GM12878 (cell line): ENCODE measurements around the gene SNAPC2. TPM values are rescaled to one million over a fixed set of nuclear protein-coding genes. Genes with fewer than 3 reads are reported as not detected.

Source experiments
- ATAC-seq: fragments of 200-7000 bp; cut with Tn5 transposase; 3 replicates; pipeline ENCODE4 v1.9.1; 2020; ENCODE audit warnings: mild to moderate bottlenecking, moderate library complexity
- BruUV-seq: library from RNA; stranded (reverse); fragments of 400-500 nt; replicated peaks from 2 replicates; lab custom pipeline; 2021; lab: Mats Ljungman, UMichigan
- CTCF ChIA-PET: fragments of 300-600 bp; sonication (Branson Sonifier 250); formaldehyde crosslinking; extraction: SDS; loops from one replicate; lab custom pipeline; 2021; ENCODE audit warnings: inconsistent platforms; lab: Yijun Ruan, JAX
- POLR2A ChIA-PET: fragments of 350-600 bp; formaldehyde crosslinking; extraction: SDS; loops from one replicate; lab custom pipeline; 2021; ENCODE audit warnings: inconsistent platforms; lab: Charles Lee
- RAD21 ChIA-PET: fragments of 300-600 bp; sonication (Branson Sonifier 250); formaldehyde crosslinking; loops from one replicate; lab custom pipeline; 2023; ENCODE audit warnings: antibody characterized with exemption; ENCODE audit not compliant: unreplicated experiment; lab: Charles Lee
- SMC1A ChIA-PET: fragments of 300-600 bp; sonication (Branson Sonifier 250); formaldehyde crosslinking; loops from one replicate; lab custom pipeline; 2023; ENCODE audit not compliant: unreplicated experiment, uncharacterized antibody; lab: Charles Lee
- DNase-seq: peaks from one replicate; pipeline ENCODE4 v3.0.0-alpha.2; 2011; ENCODE audit warnings: low read depth, low spot score
- FAIRE-seq: peaks from 3 replicates; lab custom pipeline; 2011; peaks lifted over from hg19 to GRCh38; lab: Jason Lieb, UNC
- H2AFZ ChIP-seq: 2 replicates; pipeline ENCODE4 v1.6.0; 2011; ENCODE audit warnings: low read depth, low read length, control low read depth; ENCODE audit not compliant: control insufficient read depth
- H3K27ac ChIP-seq: 2 replicates; pipeline ENCODE4 v1.5.1; 2011; ENCODE audit warnings: control low read depth; ENCODE audit not compliant: control insufficient read depth, insufficient read depth
- H3K27me3 ChIP-seq, 2 experiments: replicated peaks in 1 of 2; 2 replicates each; pipeline versions ENCODE4 v1.6.0 to v1.6.1; 2011; ENCODE audit warnings: low read length in 1 of 2; ENCODE audit not compliant: control insufficient read depth in 2 of 2, insufficient read depth in 2 of 2
- H3K36me3 ChIP-seq, 2 experiments: 2 replicates each; pipeline ENCODE4 v1.5.1; 2011; ENCODE audit warnings: low read length in 1 of 2; ENCODE audit not compliant: control insufficient read depth in 2 of 2, insufficient read depth in 2 of 2
- H3K4me1 ChIP-seq: 2 replicates; pipeline ENCODE4 v1.6.1; 2011; ENCODE audit warnings: mild to moderate bottlenecking, low read length, moderate library complexity, mixed read lengths; ENCODE audit not compliant: control insufficient read depth, insufficient read depth
- H3K4me2 ChIP-seq: 2 replicates; pipeline ENCODE4 v1.6.0; 2011; ENCODE audit warnings: control low read depth; ENCODE audit not compliant: control insufficient read depth, insufficient read depth
- H3K4me3 ChIP-seq: fragments of 200-600 bp; sonication (generic); 2 replicates; pipeline ENCODE4 v1.5.1; 2016
- H3K79me2 ChIP-seq: 2 replicates; pipeline ENCODE4 v1.6.0; 2011; ENCODE audit warnings: low read length; ENCODE audit not compliant: control insufficient read depth, insufficient read depth
- H3K9ac ChIP-seq: 2 replicates; pipeline ENCODE4 v1.8.0; 2011; ENCODE audit warnings: low read length, control low read depth, mixed read lengths; ENCODE audit not compliant: control insufficient read depth, insufficient read depth
- H3K9me3 ChIP-seq: replicated peaks from 3 replicates; pipeline ENCODE4 v1.5.1; 2011; ENCODE audit warnings: mild to moderate bottlenecking, low read length; ENCODE audit not compliant: control insufficient read depth, insufficient read depth
- H4K20me1 ChIP-seq: 2 replicates; pipeline ENCODE4 v1.6.0; 2011; ENCODE audit not compliant: control insufficient read depth, insufficient read depth
- ASH2L ChIP-seq: fragments of 300-600, 200-600 bp; sonication (generic); IDR thresholded peaks from 2 replicates; pipeline ENCODE4 v1.6.1; 2017; ENCODE audit warnings: low read depth, mild to moderate bottlenecking, borderline replicate concordance
- ATF7 ChIP-seq: fragments of 450-650 bp; IDR thresholded peaks from 2 replicates; pipeline ENCODE4 v1.6.1; 2016; ENCODE audit warnings: low read depth, mild to moderate bottlenecking
- DPF2 ChIP-seq: fragments of 450-650 bp; IDR thresholded peaks from 2 replicates; pipeline ENCODE4 v1.6.1; 2017; ENCODE audit warnings: mild to moderate bottlenecking
- MTA2 ChIP-seq: fragments of 450-650 bp; IDR thresholded peaks from 2 replicates; pipeline ENCODE4 v1.6.1; 2016; ENCODE audit warnings: low read depth, mild to moderate bottlenecking, moderate library complexity
- POU2F2 ChIP-seq: IDR thresholded peaks from 3 replicates; pipeline ENCODE4 v1.6.1; 2011; ENCODE audit warnings: low read depth, mild to moderate bottlenecking, low read length, borderline replicate concordance
- SMAD1 ChIP-seq: fragments of 450-650 bp; IDR thresholded peaks from 2 replicates; pipeline ENCODE4 v1.6.1; 2018; ENCODE audit warnings: mild to moderate bottlenecking, low read depth; ENCODE audit not compliant: partially characterized antibody
- ZBED1 ChIP-seq: IDR thresholded peaks from 2 replicates; pipeline ENCODE4 v1.6.1; 2016; ENCODE audit warnings: borderline replicate concordance
- ZZZ3 ChIP-seq: IDR thresholded peaks from 2 replicates; pipeline ENCODE4 v1.6.1; 2011; ENCODE audit warnings: low read depth; ENCODE audit not compliant: control insufficient read depth, insufficient read length
- WGBS: methylation state at CpG from one replicate; pipeline ENCODE4 v1.1.6; 2016; ENCODE audit warnings: low lambda C conversion rate; ENCODE audit not compliant: insufficient replicate concordance, insufficient coverage; ENCODE audit errors: missing lambda C conversion rate; 5-methylcytosine and 5-hydroxymethylcytosine counted together
- in situ Hi-C: fragments of 300-500 bp; cut with MboI; formaldehyde crosslinking; loops from 9 replicates; pipeline ENCODE4 v1.14.3; 2018; ENCODE audit warnings: mixed read lengths
- intact Hi-C: fragments of 100-400 bp; cut with micrococcal nuclease; formaldehyde crosslinking; loops from one replicate; pipeline ENCODE4 v1.14.2; 2022; ENCODE audit not compliant: unreplicated experiment
- polyA plus RNA-seq, 11 experiments: library from polyadenylated mRNA; depleted of rRNA in 4 of 11; unstranded in 6 of 11; stranded (reverse) in 5 of 11; fragments of >200 nt; fragmentation: Nextera tagmentation in 4 of 11; fragmentation: Illumina TruSeq in 1 of 11; extraction: Ambion mirVana in 4 of 11; extraction: Trizol in 1 of 11; gene quantifications; 1 replicate in 1 of 11; 2 replicates in 10 of 11; pipeline versions ENCODE4 v1.2.1 to v1.2.3, GENCODE V29; 2011 to 2016; ENCODE audit warnings: inconsistent platforms in 2 of 11, missing spikeins in 2 of 11, low read depth in 1 of 11
- total RNA-seq, 4 experiments: library from RNA; depleted of rRNA in 3 of 4; stranded (reverse); fragments of >200 nt in 3 of 4; fragmentation: Illumina TruSeq in 1 of 4; extraction: Trizol in 1 of 4; gene quantifications; 2 replicates each; pipeline versions ENCODE4 v1.2.1 to v1.2.3, GENCODE V29; 2013 to 2021
- TF ChIP-seq, protein P1 (sequence below): IDR thresholded peaks from 2 replicates; pipeline ENCODE4 v1.6.1; 2012; ENCODE audit warnings: low read length, inconsistent platforms
- TF ChIP-seq, protein P2 (sequence below): fragments of 450-650 bp; IDR thresholded peaks from 2 replicates; pipeline ENCODE4 v1.6.1; 2014; ENCODE audit warnings: mild to moderate bottlenecking
- TF ChIP-seq, protein P3 (sequence below): fragments of 450-650 bp; IDR thresholded peaks from 2 replicates; pipeline ENCODE4 v1.6.1; 2017; ENCODE audit warnings: mild to moderate bottlenecking, moderate library complexity

The SNAPC2 gene
- total and polyA plus RNA-seq, 10 of the 15 experiments (the other 5 are each of a cell fraction or from before 2014, with no cell fraction given), result 0.19 to 20.8 (median 12.6) TPM

DNA sequence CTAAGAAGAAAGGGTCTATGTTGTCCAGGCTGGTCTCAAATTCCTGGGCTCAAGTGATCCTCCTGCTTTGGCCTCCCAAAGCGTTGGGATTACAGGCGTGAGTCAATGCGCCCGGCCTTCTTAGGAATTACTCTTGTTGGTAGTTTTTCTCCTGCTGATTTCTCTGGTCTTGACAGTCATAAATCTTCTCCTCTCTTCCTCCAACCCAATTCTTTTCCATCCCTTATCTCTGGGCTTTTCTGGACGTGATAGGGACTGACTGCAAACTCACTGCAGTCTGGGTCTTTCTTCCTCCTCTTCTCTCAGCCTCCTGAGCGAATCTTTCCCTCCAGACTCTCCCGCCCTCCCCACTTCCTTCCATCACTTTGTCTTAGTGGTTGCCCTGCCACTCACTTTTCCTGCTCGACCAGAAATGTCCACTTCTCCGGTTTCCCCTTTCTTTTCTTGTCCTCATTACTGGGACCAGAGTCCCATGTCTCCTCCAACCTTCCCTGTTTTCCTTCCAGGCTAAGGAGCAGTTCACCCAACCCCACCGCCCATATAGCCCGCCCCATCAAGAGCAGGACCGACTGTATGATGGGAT, 45.2 kb downstream of the SNAPC2 start:
- no peaks in the 10 kb centered on the region for H3K79me2 ChIP-seq
- no peaks in the 10 kb centered on the region for H3K27me3 ChIP-seq
- DNase-seq (no peak), ATAC-seq (no peak), FAIRE-seq (no peak)
- H3K4me1 ChIP-seq, result no peaks in the 10 kb centered on the region
- RAD21 ChIA-PET, result no interaction called here
- CTCF ChIA-PET, result no interaction called here
- intact Hi-C loops, result no loop called here
- H3K27ac ChIP-seq, result no peak overlapping the region
- no peaks in the 10 kb centered on the region for H4K20me1 ChIP-seq
- in situ Hi-C loops, result no loop called here
- WGBS, result 83% methylated on average over 12 of the region's 12 CpGs
- no peak overlapping the region for H3K9ac ChIP-seq
- H3K4me2 ChIP-seq, result no peak overlapping the region
- no peak overlapping the region for H3K4me3 ChIP-seq
- H3K9me3 ChIP-seq, result no peaks in the 10 kb centered on the region
- no TSS peak for BruUV-seq
- no peak overlapping the region for H2AFZ ChIP-seq
- POLR2A ChIA-PET, result no interaction called here
- SMC1A ChIA-PET, result interaction anchor here (0.6 to 1.0 kb wide), 2 partner anchors 21 to 120 kb away, joined by 3 to 4 read pairs; partner anchors contain the start of gene TIMM44
- no peak for TF ChIP-seq DPF2
- TF ChIP-seq, protein P1, sequence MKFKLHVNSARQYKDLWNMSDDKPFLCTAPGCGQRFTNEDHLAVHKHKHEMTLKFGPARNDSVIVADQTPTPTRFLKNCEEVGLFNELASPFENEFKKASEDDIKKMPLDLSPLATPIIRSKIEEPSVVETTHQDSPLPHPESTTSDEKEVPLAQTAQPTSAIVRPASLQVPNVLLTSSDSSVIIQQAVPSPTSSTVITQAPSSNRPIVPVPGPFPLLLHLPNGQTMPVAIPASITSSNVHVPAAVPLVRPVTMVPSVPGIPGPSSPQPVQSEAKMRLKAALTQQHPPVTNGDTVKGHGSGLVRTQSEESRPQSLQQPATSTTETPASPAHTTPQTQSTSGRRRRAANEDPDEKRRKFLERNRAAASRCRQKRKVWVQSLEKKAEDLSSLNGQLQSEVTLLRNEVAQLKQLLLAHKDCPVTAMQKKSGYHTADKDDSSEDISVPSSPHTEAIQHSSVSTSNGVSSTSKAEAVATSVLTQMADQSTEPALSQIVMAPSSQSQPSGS, result no peak
- TF ChIP-seq, protein P2, sequence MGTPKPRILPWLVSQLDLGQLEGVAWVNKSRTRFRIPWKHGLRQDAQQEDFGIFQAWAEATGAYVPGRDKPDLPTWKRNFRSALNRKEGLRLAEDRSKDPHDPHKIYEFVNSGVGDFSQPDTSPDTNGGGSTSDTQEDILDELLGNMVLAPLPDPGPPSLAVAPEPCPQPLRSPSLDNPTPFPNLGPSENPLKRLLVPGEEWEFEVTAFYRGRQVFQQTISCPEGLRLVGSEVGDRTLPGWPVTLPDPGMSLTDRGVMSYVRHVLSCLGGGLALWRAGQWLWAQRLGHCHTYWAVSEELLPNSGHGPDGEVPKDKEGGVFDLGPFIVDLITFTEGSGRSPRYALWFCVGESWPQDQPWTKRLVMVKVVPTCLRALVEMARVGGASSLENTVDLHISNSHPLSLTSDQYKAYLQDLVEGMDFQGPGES, result no peak
- TF ChIP-seq SMAD1, result no peak
- TF ChIP-seq ZBED1, result no peak
- no peak for TF ChIP-seq ATF7
- TF ChIP-seq MTA2, result no peak
- no peak for TF ChIP-seq ZZZ3
- TF ChIP-seq, protein P3, sequence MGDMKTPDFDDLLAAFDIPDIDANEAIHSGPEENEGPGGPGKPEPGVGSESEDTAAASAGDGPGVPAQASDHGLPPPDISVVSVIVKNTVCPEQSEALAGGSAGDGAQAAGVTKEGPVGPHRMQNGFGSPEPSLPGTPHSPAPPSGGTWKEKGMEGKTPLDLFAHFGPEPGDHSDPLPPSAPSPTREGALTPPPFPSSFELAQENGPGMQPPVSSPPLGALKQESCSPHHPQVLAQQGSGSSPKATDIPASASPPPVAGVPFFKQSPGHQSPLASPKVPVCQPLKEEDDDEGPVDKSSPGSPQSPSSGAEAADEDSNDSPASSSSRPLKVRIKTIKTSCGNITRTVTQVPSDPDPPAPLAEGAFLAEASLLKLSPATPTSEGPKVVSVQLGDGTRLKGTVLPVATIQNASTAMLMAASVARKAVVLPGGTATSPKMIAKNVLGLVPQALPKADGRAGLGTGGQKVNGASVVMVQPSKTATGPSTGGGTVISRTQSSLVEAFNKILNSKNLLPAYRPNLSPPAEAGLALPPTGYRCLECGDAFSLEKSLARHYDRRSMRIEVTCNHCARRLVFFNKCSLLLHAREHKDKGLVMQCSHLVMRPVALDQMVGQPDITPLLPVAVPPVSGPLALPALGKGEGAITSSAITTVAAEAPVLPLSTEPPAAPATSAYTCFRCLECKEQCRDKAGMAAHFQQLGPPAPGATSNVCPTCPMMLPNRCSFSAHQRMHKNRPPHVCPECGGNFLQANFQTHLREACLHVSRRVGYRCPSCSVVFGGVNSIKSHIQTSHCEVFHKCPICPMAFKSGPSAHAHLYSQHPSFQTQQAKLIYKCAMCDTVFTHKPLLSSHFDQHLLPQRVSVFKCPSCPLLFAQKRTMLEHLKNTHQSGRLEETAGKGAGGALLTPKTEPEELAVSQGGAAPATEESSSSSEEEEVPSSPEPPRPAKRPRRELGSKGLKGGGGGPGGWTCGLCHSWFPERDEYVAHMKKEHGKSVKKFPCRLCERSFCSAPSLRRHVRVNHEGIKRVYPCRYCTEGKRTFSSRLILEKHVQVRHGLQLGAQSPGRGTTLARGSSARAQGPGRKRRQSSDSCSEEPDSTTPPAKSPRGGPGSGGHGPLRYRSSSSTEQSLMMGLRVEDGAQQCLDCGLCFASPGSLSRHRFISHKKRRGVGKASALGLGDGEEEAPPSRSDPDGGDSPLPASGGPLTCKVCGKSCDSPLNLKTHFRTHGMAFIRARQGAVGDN, result no peak
- no peak for TF ChIP-seq ASH2L
- TF ChIP-seq POU2F2, result no peak
- peaks cover 30 to 36% of the 10 kb centered on the region in 2 experiments; a peak in 3 of 4 replicates for H3K36me3 ChIP-seq
